Measurements from ENCODE around the gene ZNF519. TPM values are rescaled to one million over a fixed set of nuclear protein-coding genes. Genes with fewer than 3 reads are reported as not detected.

The ZNF519 gene
- total RNA-seq, 1 donor from 2014 or later, result 27.4 TPM

DNA sequence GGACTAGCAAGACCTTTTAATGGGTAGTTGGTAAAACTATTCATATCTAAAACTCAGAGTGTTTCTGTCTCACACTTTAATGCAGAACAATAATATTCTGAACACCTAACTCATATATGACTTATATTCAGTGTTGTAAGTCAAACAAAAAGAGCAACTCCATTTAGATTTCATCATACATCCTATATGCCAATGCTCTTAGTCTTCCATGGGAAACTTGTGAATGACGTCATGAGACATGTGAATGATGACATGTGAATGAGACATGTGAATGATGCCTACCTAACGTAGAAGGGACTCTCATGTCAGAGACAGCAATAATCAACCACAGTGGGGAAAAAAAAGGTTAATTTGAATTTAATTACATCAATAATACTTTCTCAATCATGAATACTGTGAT, 28.0 kb downstream of the ZNF519 start:
- DNase-seq (ENCODE audit: low spot score, unreplicated experiment), result no peak
- Mint-ChIP-seq H3K9me3 (ENCODE audit: low read depth) (peaks cover 39% of the 10 kb centered on the region), H3K27ac (no peak overlapping the region), H3K4me3 (ENCODE audit: low read depth) (no peak overlapping the region), H3K4me1 (ENCODE audit: low read depth) (no peaks in the 10 kb centered on the region), H3K27me3 (no peaks in the 10 kb centered on the region), H3K36me3 (ENCODE audit: insufficient read depth) (peaks cover 53% of the 10 kb centered on the region)
- TF ChIP-seq, protein P1, sequence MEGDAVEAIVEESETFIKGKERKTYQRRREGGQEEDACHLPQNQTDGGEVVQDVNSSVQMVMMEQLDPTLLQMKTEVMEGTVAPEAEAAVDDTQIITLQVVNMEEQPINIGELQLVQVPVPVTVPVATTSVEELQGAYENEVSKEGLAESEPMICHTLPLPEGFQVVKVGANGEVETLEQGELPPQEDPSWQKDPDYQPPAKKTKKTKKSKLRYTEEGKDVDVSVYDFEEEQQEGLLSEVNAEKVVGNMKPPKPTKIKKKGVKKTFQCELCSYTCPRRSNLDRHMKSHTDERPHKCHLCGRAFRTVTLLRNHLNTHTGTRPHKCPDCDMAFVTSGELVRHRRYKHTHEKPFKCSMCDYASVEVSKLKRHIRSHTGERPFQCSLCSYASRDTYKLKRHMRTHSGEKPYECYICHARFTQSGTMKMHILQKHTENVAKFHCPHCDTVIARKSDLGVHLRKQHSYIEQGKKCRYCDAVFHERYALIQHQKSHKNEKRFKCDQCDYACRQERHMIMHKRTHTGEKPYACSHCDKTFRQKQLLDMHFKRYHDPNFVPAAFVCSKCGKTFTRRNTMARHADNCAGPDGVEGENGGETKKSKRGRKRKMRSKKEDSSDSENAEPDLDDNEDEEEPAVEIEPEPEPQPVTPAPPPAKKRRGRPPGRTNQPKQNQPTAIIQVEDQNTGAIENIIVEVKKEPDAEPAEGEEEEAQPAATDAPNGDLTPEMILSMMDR (IDR thresholded peaks at IDR 0.05; ENCODE audit: unreplicated experiment), result no peak

DNA sequence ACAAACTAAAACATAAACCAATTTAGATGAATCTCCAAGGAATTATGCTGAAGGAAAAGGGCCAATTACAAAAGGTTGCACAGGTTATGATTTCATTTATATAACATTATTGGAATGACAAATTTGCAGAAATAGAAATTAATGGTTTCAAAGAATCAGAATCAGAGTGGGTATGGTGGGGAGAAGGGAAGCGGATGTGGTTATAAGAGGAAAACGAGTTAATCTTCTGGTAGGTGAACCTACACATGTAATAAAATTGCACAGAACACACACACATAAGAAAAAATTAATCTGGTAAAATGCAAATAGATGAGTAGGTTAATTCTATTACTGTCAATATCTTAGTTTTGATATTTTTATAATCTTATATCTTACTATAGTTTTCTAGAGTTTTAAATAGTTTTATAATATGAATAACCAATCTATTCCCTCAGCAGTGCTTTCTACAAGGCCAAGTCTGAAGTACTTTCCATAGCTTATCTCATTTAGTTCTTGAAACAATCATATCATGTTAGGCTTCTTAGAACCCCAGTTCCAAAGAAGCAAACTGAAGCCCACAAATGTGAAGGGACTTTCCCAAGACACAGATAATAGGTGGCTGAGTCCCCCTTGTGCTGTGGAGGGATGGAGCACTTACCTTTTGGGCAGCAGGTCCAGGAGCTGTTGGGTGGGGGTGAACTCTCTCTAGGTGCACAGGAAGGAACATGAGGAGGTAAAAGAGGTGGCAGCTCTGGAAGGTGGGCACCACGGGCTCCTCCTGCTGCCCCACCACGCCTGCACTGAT, 31.5 kb downstream of the ZNF519 start:
- H3K4me3 Mint-ChIP-seq (ENCODE audit: low read depth), result no peak overlapping the region
- no peak for DNase-seq (ENCODE audit: low spot score, unreplicated experiment)
- no peak overlapping the region for H3K27ac Mint-ChIP-seq
- H3K9me3 Mint-ChIP-seq (ENCODE audit: low read depth), result peaks cover 18% of the 10 kb centered on the region
- H3K4me1 Mint-ChIP-seq (ENCODE audit: low read depth), result no peaks in the 10 kb centered on the region
- TF ChIP-seq, protein P1 (IDR thresholded peaks at IDR 0.05; ENCODE audit: unreplicated experiment), result no peak
- peaks cover 30% of the 10 kb centered on the region for H3K36me3 Mint-ChIP-seq (ENCODE audit: insufficient read depth)
- no peaks in the 10 kb centered on the region for H3K27me3 Mint-ChIP-seq

DNA sequence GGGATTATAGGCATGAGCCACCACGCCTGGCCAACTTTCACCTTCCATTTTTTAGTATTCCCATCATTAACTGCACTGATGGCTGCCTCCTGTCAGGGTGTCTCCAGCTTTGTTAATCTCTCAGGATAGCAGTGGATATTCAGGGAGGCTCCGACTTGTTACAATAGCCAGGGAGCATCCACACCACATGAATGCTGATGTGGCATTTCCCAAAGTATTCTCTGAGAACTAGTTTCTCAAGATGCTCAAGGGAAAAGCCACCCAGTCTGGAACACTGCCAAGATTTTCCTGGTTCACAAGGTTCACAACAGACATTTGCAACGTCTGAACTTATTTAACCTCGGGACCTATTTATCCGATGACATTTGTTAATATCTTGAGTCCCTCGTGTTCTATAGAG, 33.8 kb downstream of the ZNF519 start:
- DNase-seq (ENCODE audit: low spot score, unreplicated experiment), result no peak
- Mint-ChIP-seq H3K27me3 (no peaks in the 10 kb centered on the region), H3K36me3 (ENCODE audit: insufficient read depth) (peaks cover 15% of the 10 kb centered on the region), H3K9me3 (ENCODE audit: low read depth) (peaks cover 3% of the 10 kb centered on the region), H3K4me1 (ENCODE audit: low read depth) (no peaks in the 10 kb centered on the region), H3K27ac (no peak overlapping the region), H3K4me3 (ENCODE audit: low read depth) (no peak overlapping the region)
- TF ChIP-seq, protein P1 (IDR thresholded peaks at IDR 0.05; ENCODE audit: unreplicated experiment), result no peak

DNA sequence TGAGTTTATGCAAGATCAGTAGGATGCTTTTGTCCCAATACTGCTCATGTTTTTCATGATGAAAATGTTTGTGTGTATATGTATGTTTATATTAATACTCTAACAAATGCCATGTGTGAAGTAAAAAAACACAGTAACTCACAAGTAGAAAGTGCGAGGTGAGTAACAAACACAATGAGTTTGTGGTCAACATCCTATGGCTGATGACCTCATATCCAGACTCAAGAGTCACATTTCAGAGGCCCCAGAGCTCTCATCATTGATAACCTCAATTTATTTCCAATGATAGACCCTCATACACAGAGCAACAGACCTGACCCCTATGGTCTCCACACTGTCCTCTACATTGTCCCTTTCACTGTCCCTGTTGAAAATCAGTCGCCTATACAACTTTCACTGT, 34.5 kb downstream of the ZNF519 start:
- no peak for DNase-seq (ENCODE audit: low spot score, unreplicated experiment)
- H3K27me3 Mint-ChIP-seq, result no peaks in the 10 kb centered on the region
- H3K36me3 Mint-ChIP-seq (ENCODE audit: insufficient read depth), result peaks cover 11% of the 10 kb centered on the region
- no peaks in the 10 kb centered on the region for H3K4me1 Mint-ChIP-seq (ENCODE audit: low read depth)
- H3K27ac Mint-ChIP-seq, result no peak overlapping the region
- no peak overlapping the region for H3K4me3 Mint-ChIP-seq (ENCODE audit: low read depth)
- H3K9me3 Mint-ChIP-seq (ENCODE audit: low read depth), result no peaks in the 10 kb centered on the region
- TF ChIP-seq, protein P1 (IDR thresholded peaks at IDR 0.05; ENCODE audit: unreplicated experiment), result no peak

DNA sequence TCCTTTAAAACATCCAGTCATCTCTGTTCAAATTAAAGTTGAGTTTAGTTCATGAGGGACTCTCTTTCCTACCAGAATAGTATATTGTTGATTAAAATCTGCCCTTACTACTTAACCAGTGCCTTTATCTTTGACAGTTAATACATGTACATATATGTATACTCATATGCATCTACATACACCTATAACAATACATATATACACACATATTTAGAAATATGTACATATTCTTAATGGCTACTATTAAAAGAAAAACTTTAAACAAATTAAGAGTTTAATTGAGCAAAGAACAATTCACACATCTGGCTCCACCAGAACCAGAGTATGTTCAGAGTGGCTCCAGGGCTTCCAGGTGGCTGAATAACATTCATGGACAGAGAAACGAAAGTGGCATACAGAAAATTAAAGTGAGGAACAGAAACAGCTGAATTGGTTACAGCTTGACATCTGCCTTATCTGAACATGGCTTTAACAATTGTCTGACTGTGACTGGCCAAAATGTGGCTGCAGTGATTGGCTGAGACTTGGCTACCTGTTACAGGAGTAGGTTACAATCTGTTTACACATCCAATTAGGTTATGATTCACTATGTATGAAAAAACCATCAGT, 38.8 kb downstream of the ZNF519 start:
- DNase-seq (ENCODE audit: low spot score, unreplicated experiment), result no peak
- Mint-ChIP-seq H3K27ac (no peak overlapping the region), H3K27me3 (no peaks in the 10 kb centered on the region), H3K9me3 (ENCODE audit: low read depth) (no peaks in the 10 kb centered on the region), H3K4me3 (ENCODE audit: low read depth) (no peak overlapping the region), H3K36me3 (ENCODE audit: insufficient read depth) (peaks cover 2% of the 10 kb centered on the region), H3K4me1 (ENCODE audit: low read depth) (no peaks in the 10 kb centered on the region)
- TF ChIP-seq, protein P1 (IDR thresholded peaks at IDR 0.05; ENCODE audit: unreplicated experiment), result no peak

All from progenitor cell of endocrine pancreas (in vitro differentiated cells).